A549 (cell line): ENCODE results near the gene AEBP1.

ENCODE experiments used
- BHLHE40 ChIP-seq: IDR thresholded peaks from 2 replicates; pipeline ENCODE4 v1.6.1; 2012; ENCODE audit warnings: low read depth, low read length, inconsistent platforms
- CEBPB ChIP-seq, 2 experiments: fragments of >200 bp in 1 of 2; sonication (Bioruptor Twin) in 1 of 2; formaldehyde crosslinking in 1 of 2; IDR thresholded peaks; 2 replicates each; pipeline ENCODE4 v1.6.1; 2012 to 2016
- CTCF ChIP-seq: fragments of >200 bp; sonication (Bioruptor Twin); formaldehyde crosslinking; IDR thresholded peaks from 3 replicates; pipeline ENCODE4 v1.5.1; 2016
- ELK1 ChIP-seq: fragments of 150-350 bp; IDR thresholded peaks from 2 replicates; pipeline ENCODE4 v1.6.1; 2014; ENCODE audit warnings: low read depth, mild to moderate bottlenecking, low read length
- NPAS2 ChIP-seq: fragments of 250-450 bp; sonication (Bioruptor Pico); IDR thresholded peaks from 2 replicates; pipeline ENCODE4 v1.8.0; 2022; ENCODE audit warnings: mild to moderate bottlenecking, moderate library complexity, borderline replicate concordance
- PHF8 ChIP-seq: fragments of 200-600 bp; sonication (generic); IDR thresholded peaks from 2 replicates; pipeline ENCODE4 v1.6.1; 2016; ENCODE audit warnings: low read depth, mild to moderate bottlenecking, antibody characterized with exemption, moderate library complexity, borderline replicate concordance
- POLR2A ChIP-seq: IDR thresholded peaks from 2 replicates; pipeline ENCODE4 v1.6.1; 2012; ENCODE audit warnings: mild to moderate bottlenecking, low read length
- RAD21 ChIP-seq, 2 experiments: fragments of >200 bp in 1 of 2; sonication (Bioruptor Twin) in 1 of 2; formaldehyde crosslinking in 1 of 2; IDR thresholded peaks in 1 of 2; conservative IDR thresholded peaks in 1 of 2; 2 replicates in 1 of 2; 3 replicates in 1 of 2; pipeline ENCODE4 v1.6.1; 2012 to 2018; ENCODE audit warnings: inconsistent platforms in 1 of 2
- REST ChIP-seq: fragments of 200-600 bp; sonication (generic); IDR thresholded peaks from 2 replicates; pipeline ENCODE4 v1.6.1; 2016; ENCODE audit warnings: antibody characterized with exemption, mild to moderate bottlenecking, moderate library complexity

GRCh38 chr7:44061645-44062179 lies 42.4 kb upstream of the AEBP1 start:
- TF ChIP-seq CTCF (no peak), ELK1 (no peak), RAD21 (conservative IDR thresholded peaks at IDR 0.05 in 1 of 2, IDR thresholded peaks at IDR 0.05 in 1 of 2) (no peak), PHF8 (no peak), POLR2A (no peak), REST (no peak), BHLHE40 (no peak), CEBPB (IDR thresholded peaks at IDR 0.05) (no peak), NPAS2 (CRISPR knock-in tag) (no peak)
